ENCODE data around the gene RGS8.
"Not testable (repeated sequence)": the region's sequence is repeated elsewhere in the genome, so short reads cannot be mapped to it uniquely, and the experiment has no call there.

RGS8 gene

GRCh38 chr1:182700351-182700709, 15.9 kb upstream of the RGS8 start:
- no peak for DNase-seq

- DNase-seq = no peak
Observed at GRCh38 chr1:182699393-182700350, 15.3 kb upstream of the RGS8 start.

- DNase-seq = no peak
Observed at GRCh38 chr1:182698971-182699370, 14.6 kb upstream of the RGS8 start.

- DNase-seq = not testable (repeated sequence)
Observed at GRCh38 chr1:182693139-182693538, 8.8 kb upstream of the RGS8 start.

- no peak for DNase-seq
Observed at GRCh38 chr1:182690886-182691443, 6.6 kb upstream of the RGS8 start.

GRCh38 chr1:182688436-182689205, 4.2 kb upstream of the RGS8 start:
- no peak for DNase-seq

GRCh38 chr1:182687361-182687760, 3.0 kb upstream of the RGS8 start:
- no peak for DNase-seq

GRCh38 chr1:182686446-182686845, 2.1 kb upstream of the RGS8 start:
- DNase-seq = no peak

GRCh38 chr1:182685215-182685614, 828 bp upstream of the RGS8 start:
- DNase-seq = no peak

- DNase-seq = no peak
Observed at GRCh38 chr1:182682898-182683501, 1.4 kb downstream of the RGS8 start.

- DNase-seq = no peak
Observed at GRCh38 chr1:182682406-182682805, 2.0 kb downstream of the RGS8 start.

GRCh38 chr1:182681568-182681912, 2.8 kb downstream of the RGS8 start:
- DNase-seq = no peak

GRCh38 chr1:182680901-182681567, 3.4 kb downstream of the RGS8 start:
- no peak for DNase-seq

- no peak for DNase-seq
Observed at GRCh38 chr1:182680408-182680807, 4.0 kb downstream of the RGS8 start.

GRCh38 chr1:182679684-182680083, 4.7 kb downstream of the RGS8 start:
- DNase-seq = no peak

- DNase-seq = no peak
Observed at GRCh38 chr1:182677397-182678098, 6.8 kb downstream of the RGS8 start.

GRCh38 chr1:182676274-182676673, 8.1 kb downstream of the RGS8 start:
- DNase-seq = no peak

GRCh38 chr1:182674346-182675246, 9.8 kb downstream of the RGS8 start:
- no peak for DNase-seq

GRCh38 chr1:182672487-182672836, 11.9 kb downstream of the RGS8 start:
- no peak for DNase-seq

- no peak for DNase-seq
Observed at GRCh38 chr1:182671750-182672486, 12.5 kb downstream of the RGS8 start.

Measured in CD4-positive, alpha-beta T cell treated with Interleukin-4 for 4 hours (primary cell).